SK-N-SH treated with all-trans-retinoic acid at 6 μM for 48 hours (cell line): ENCODE data around the gene TRNP1.

Experiments used
- ATAC-seq: fragments of 200-7000 bp; cut with Tn5 transposase; 3 replicates; pipeline ENCODE4 v1.9.1; 2020; ENCODE audit warnings: mild to moderate bottlenecking, moderate library complexity
- ARNTL ChIP-seq: fragments of 450-650 bp; formaldehyde crosslinking; IDR thresholded peaks from 2 replicates; pipeline ENCODE4 v1.5.0; 2020; ENCODE audit warnings: low read depth, mild to moderate bottlenecking, moderate library complexity, borderline replicate concordance
- BACH2 ChIP-seq: fragments of 250-450 bp; sonication (Bioruptor Pico); IDR thresholded peaks from 2 replicates; pipeline ENCODE4 v1.9.0; 2021; ENCODE audit warnings: mild to moderate bottlenecking, borderline replicate concordance
- CSDC2 ChIP-seq: fragments of 250-450 bp; sonication (Bioruptor Pico); IDR thresholded peaks from 2 replicates; pipeline ENCODE4 v1.5.0; 2020; ENCODE audit warnings: mild to moderate bottlenecking, moderate library complexity
- CSRNP3 ChIP-seq: fragments of 250-450 bp; sonication (Bioruptor Pico); IDR thresholded peaks from 2 replicates; pipeline ENCODE4 v1.5.1; 2021; ENCODE audit warnings: mild to moderate bottlenecking, moderate library complexity
- ESRRG ChIP-seq: fragments of 250-450 bp; sonication (Bioruptor Pico); IDR thresholded peaks from 2 replicates; pipeline ENCODE4 v1.6.1; 2021; ENCODE audit warnings: mild to moderate bottlenecking
- ISL1 ChIP-seq: fragments of 250-450 bp; sonication (Bioruptor Pico); IDR thresholded peaks from 2 replicates; pipeline ENCODE4 v2.1.2; 2022; ENCODE audit warnings: mild to moderate bottlenecking, moderate library complexity
- OSR1 ChIP-seq: fragments of 250-450 bp; sonication (Bioruptor Pico); IDR thresholded peaks from 2 replicates; pipeline ENCODE4 v1.8.0; 2022; ENCODE audit warnings: moderate library complexity, mild to moderate bottlenecking, inconsistent platforms
- PATZ1 ChIP-seq: fragments of 250-450 bp; sonication (Bioruptor Pico); IDR thresholded peaks from 2 replicates; pipeline ENCODE4 v1.8.0; 2020; ENCODE audit warnings: mild to moderate bottlenecking, moderate library complexity, borderline replicate concordance
- PPARA ChIP-seq: fragments of 250-450 bp; sonication (Bioruptor Pico); IDR thresholded peaks from 2 replicates; pipeline ENCODE4 v1.5.0; 2020; ENCODE audit warnings: mild to moderate bottlenecking, borderline replicate concordance
- RARB ChIP-seq: fragments of 250-450 bp; sonication (Bioruptor Pico); IDR thresholded peaks from 2 replicates; pipeline ENCODE4 v1.8.0; 2021; ENCODE audit warnings: mild to moderate bottlenecking, moderate library complexity
- SNAI2 ChIP-seq: fragments of 250-450 bp; sonication (Bioruptor Pico); IDR thresholded peaks from 2 replicates; pipeline ENCODE4 v1.5.0; 2020; ENCODE audit warnings: mild to moderate bottlenecking, moderate library complexity
- TCF4 ChIP-seq: fragments of 250-450 bp; sonication (Bioruptor Pico); IDR thresholded peaks from 2 replicates; pipeline ENCODE4 v1.8.0; 2021; ENCODE audit warnings: mild to moderate bottlenecking, moderate library complexity, borderline replicate concordance
- TOX ChIP-seq: fragments of 250-450 bp; sonication (Bioruptor Pico); IDR thresholded peaks from 2 replicates; pipeline ENCODE4 v1.8.0; 2021; ENCODE audit warnings: mild to moderate bottlenecking, moderate library complexity, borderline replicate concordance
- ZC3H10 ChIP-seq: fragments of 250-450 bp; sonication (Bioruptor Pico); IDR thresholded peaks from 2 replicates; pipeline ENCODE4 v1.5.1; 2021; ENCODE audit warnings: mild to moderate bottlenecking, moderate library complexity
- ZFP3 ChIP-seq: fragments of 250-450 bp; sonication (Bioruptor Pico); IDR thresholded peaks from 2 replicates; pipeline ENCODE4 v1.5.0; 2020; ENCODE audit warnings: mild to moderate bottlenecking, moderate library complexity
- ZFP30 ChIP-seq: fragments of 450-650 bp; formaldehyde crosslinking; IDR thresholded peaks from 2 replicates; pipeline ENCODE4 v1.5.0; 2022; ENCODE audit warnings: mild to moderate bottlenecking, moderate library complexity
- ZNF565 ChIP-seq: fragments of 450-650 bp; formaldehyde crosslinking; conservative IDR thresholded peaks from 2 replicates; pipeline ENCODE4 v1.5.0; 2020; ENCODE audit warnings: low read depth, mild to moderate bottlenecking, moderate library complexity
- ZNF70 ChIP-seq: fragments of 450-650 bp; formaldehyde crosslinking; IDR thresholded peaks from 2 replicates; pipeline ENCODE4 v1.5.0; 2020; ENCODE audit warnings: mild to moderate bottlenecking, moderate library complexity
- ZNF8 ChIP-seq: fragments of 450-650 bp; formaldehyde crosslinking; IDR thresholded peaks from 2 replicates; pipeline ENCODE4 v1.5.0; 2020; ENCODE audit warnings: mild to moderate bottlenecking, moderate library complexity
- TF ChIP-seq, protein P1 (sequence below): fragments of 250-450 bp; sonication (Bioruptor Pico); IDR thresholded peaks from 2 replicates; pipeline ENCODE4 v1.8.0; 2021; ENCODE audit warnings: low read depth, mild to moderate bottlenecking, moderate library complexity, borderline replicate concordance
- TF ChIP-seq, protein P2 (sequence below): fragments of 250-450 bp; sonication (Bioruptor Pico); IDR thresholded peaks from 2 replicates; pipeline ENCODE4 v1.5.1; 2020; ENCODE audit warnings: low read depth, mild to moderate bottlenecking, moderate library complexity
- TF ChIP-seq, protein P3 (sequence below): fragments of 250-450 bp; sonication (Bioruptor Pico); IDR thresholded peaks from 2 replicates; pipeline ENCODE4 v1.5.0; 2020; ENCODE audit warnings: mild to moderate bottlenecking, moderate library complexity

The TRNP1 gene

GRCh38 chr1:27033043-27033746 lies 39.7 kb downstream of the TRNP1 start (continued):
- TF ChIP-seq PATZ1 (CRISPR knock-in tag) (no peak), CSDC2 (no peak), OSR1 (CRISPR knock-in tag) (no peak)

- TF ChIP-seq CSDC2: no peak
- no peak for TF ChIP-seq ZFP3 (CRISPR knock-in tag)
- no peak for TF ChIP-seq CSRNP3 (CRISPR knock-in tag)
- TF ChIP-seq RARB (CRISPR knock-in tag): no peak
- no peak for TF ChIP-seq BACH2 (CRISPR knock-in tag)
- TF ChIP-seq ZNF565 (CRISPR knock-in tag): no peak
- TF ChIP-seq OSR1 (CRISPR knock-in tag): no peak
- TF ChIP-seq, protein P1, sequence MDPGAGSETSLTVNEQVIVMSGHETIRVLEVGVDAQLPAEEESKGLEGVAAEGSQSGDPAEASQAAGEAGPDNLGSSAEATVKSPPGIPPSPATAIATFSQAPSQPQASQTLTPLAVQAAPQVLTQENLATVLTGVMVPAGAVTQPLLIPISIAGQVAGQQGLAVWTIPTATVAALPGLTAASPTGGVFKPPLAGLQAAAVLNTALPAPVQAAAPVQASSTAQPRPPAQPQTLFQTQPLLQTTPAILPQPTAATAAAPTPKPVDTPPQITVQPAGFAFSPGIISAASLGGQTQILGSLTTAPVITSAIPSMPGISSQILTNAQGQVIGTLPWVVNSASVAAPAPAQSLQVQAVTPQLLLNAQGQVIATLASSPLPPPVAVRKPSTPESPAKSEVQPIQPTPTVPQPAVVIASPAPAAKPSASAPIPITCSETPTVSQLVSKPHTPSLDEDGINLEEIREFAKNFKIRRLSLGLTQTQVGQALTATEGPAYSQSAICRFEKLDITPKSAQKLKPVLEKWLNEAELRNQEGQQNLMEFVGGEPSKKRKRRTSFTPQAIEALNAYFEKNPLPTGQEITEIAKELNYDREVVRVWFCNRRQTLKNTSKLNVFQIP: no peak
- no peak for TF ChIP-seq TCF4 (CRISPR knock-in tag)
- no peak for TF ChIP-seq ARNTL (CRISPR knock-in tag)
- TF ChIP-seq, protein P2, sequence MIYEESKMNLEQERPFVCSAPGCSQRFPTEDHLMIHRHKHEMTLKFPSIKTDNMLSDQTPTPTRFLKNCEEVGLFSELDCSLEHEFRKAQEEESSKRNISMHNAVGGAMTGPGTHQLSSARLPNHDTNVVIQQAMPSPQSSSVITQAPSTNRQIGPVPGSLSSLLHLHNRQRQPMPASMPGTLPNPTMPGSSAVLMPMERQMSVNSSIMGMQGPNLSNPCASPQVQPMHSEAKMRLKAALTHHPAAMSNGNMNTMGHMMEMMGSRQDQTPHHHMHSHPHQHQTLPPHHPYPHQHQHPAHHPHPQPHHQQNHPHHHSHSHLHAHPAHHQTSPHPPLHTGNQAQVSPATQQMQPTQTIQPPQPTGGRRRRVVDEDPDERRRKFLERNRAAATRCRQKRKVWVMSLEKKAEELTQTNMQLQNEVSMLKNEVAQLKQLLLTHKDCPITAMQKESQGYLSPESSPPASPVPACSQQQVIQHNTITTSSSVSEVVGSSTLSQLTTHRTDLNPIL (CRISPR knock-in tag): no peak
- TF ChIP-seq ESRRG (CRISPR knock-in tag): no peak
- TF ChIP-seq TOX (CRISPR knock-in tag): no peak
- no peak for TF ChIP-seq ZNF70
- TF ChIP-seq ISL1 (CRISPR knock-in tag): no peak
- no peak for TF ChIP-seq ZC3H10 (CRISPR knock-in tag)
- TF ChIP-seq PPARA: no peak
- TF ChIP-seq ZNF8: no peak
- TF ChIP-seq SNAI2 (CRISPR knock-in tag): no peak
- TF ChIP-seq ZFP30 (CRISPR knock-in tag): no peak
- no peak for ATAC-seq
Observed at GRCh38 chr1:27035344-27035743, 41.9 kb downstream of the TRNP1 start.

DNA sequence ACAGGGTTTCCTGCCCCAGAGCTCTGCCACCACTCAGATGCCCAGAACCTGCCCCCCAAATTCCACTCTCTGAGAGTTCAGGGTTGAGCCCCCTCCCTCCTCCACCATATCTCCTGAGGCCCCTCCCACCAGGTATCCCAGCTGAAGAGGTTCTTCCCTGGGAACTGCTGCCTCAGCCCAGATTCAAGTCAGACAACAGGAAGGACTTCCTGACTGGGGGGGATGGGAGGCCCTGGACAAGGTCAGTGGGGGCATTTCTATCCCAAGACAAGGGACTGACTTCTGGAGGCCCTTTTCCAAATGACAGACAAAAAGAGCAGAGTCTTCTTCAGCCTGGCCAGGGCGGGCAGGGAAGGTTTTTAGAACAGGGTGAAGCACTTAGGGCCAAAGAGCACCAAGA lies 43.2 kb downstream of the TRNP1 start:
- TF ChIP-seq, protein P3, sequence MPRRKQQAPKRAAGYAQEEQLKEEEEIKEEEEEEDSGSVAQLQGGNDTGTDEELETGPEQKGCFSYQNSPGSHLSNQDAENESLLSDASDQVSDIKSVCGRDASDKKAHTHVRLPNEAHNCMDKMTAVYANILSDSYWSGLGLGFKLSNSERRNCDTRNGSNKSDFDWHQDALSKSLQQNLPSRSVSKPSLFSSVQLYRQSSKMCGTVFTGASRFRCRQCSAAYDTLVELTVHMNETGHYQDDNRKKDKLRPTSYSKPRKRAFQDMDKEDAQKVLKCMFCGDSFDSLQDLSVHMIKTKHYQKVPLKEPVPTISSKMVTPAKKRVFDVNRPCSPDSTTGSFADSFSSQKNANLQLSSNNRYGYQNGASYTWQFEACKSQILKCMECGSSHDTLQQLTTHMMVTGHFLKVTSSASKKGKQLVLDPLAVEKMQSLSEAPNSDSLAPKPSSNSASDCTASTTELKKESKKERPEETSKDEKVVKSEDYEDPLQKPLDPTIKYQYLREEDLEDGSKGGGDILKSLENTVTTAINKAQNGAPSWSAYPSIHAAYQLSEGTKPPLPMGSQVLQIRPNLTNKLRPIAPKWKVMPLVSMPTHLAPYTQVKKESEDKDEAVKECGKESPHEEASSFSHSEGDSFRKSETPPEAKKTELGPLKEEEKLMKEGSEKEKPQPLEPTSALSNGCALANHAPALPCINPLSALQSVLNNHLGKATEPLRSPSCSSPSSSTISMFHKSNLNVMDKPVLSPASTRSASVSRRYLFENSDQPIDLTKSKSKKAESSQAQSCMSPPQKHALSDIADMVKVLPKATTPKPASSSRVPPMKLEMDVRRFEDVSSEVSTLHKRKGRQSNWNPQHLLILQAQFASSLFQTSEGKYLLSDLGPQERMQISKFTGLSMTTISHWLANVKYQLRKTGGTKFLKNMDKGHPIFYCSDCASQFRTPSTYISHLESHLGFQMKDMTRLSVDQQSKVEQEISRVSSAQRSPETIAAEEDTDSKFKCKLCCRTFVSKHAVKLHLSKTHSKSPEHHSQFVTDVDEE (CRISPR knock-in tag): no peak
- TF ChIP-seq PPARA (no peak), ZNF8 (no peak), TCF4 (CRISPR knock-in tag) (no peak)
- ATAC-seq: no peak
